Measurements from ENCODE around the gene CASK. TPM values are rescaled to one million over a fixed set of nuclear protein-coding genes. Genes with fewer than 3 reads are reported as not detected.

The CASK gene
- total RNA-seq, 1 donor from 2014 or later: 41.0 TPM

GRCh38 chrX:41761169-41761568 is 162.2 kb downstream of the CASK start:
- intact Hi-C loops (cut with DNase I): no loop called here
- H3K4me1 ChIP-seq: no peaks in the 10 kb centered on the region

GRCh38 chrX:41759817-41760216 is 163.5 kb downstream of the CASK start:
- intact Hi-C loops (cut with DNase I): loop anchor here (10.0 kb wide), 1 partner anchor 295 kb away; no protein-coding TSS in a partner anchor
- Histone ChIP-seq H3K9me3 (no peaks in the 10 kb centered on the region), H3K36me3 (no peaks in the 10 kb centered on the region), H3K27me3 (no peaks in the 10 kb centered on the region), H3K27ac (no peak overlapping the region), H3K4me1 (no peaks in the 10 kb centered on the region), H3K4me3 (no peak overlapping the region)
- no peak for DNase-seq (ENCODE audit: extremely low spot score in 2 of 2)
- TF ChIP-seq, protein P1, sequence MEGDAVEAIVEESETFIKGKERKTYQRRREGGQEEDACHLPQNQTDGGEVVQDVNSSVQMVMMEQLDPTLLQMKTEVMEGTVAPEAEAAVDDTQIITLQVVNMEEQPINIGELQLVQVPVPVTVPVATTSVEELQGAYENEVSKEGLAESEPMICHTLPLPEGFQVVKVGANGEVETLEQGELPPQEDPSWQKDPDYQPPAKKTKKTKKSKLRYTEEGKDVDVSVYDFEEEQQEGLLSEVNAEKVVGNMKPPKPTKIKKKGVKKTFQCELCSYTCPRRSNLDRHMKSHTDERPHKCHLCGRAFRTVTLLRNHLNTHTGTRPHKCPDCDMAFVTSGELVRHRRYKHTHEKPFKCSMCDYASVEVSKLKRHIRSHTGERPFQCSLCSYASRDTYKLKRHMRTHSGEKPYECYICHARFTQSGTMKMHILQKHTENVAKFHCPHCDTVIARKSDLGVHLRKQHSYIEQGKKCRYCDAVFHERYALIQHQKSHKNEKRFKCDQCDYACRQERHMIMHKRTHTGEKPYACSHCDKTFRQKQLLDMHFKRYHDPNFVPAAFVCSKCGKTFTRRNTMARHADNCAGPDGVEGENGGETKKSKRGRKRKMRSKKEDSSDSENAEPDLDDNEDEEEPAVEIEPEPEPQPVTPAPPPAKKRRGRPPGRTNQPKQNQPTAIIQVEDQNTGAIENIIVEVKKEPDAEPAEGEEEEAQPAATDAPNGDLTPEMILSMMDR (IDR thresholded peaks at IDR 0.05): peak in 1 of 3 experiments; percentile 13
- TF ChIP-seq POLR2A (IDR thresholded peaks at IDR 0.05): no peak

More at GRCh38 chrX:41761169-41761568, 162.2 kb downstream of the CASK start:
- H3K27me3 ChIP-seq: no peaks in the 10 kb centered on the region
- H3K4me3 ChIP-seq: no peak overlapping the region
- no peaks in the 10 kb centered on the region for H3K9me3 ChIP-seq
- H3K27ac ChIP-seq: no peak overlapping the region
- no peaks in the 10 kb centered on the region for H3K36me3 ChIP-seq
- TF ChIP-seq, protein P1 (IDR thresholded peaks at IDR 0.05): no peak
- no peak for DNase-seq (ENCODE audit: extremely low spot score in 2 of 2)

DNA sequence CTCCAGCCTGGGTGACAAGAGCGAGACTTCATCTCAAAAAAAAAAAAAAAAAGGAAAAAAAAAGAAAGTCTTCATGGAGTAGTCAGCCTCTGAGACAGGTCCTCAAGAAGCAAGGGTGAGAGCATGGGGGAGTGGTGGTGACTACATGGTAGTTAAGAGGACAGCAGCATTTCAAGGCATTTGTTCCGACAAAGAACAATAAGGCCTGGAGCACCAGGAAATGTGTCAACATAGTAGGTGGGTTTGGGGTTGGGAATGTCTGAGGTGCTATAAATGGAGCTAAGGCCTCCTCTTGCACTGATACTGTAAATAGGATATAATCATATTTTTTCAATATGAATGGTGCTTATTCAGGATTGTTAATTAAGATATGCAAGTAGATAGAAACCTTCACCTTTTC is 165.0 kb downstream of the CASK start:
- no peaks in the 10 kb centered on the region for H3K4me1 ChIP-seq

GRCh38 chrX:41750716-41751115 is 172.6 kb downstream of the CASK start:
- Histone ChIP-seq H3K9me3 (no peaks in the 10 kb centered on the region), H3K36me3 (no peaks in the 10 kb centered on the region), H3K4me3 (no peak overlapping the region), H3K4me1 (no peaks in the 10 kb centered on the region), H3K27ac (no peak overlapping the region), H3K27me3 (no peaks in the 10 kb centered on the region)
- TF ChIP-seq POLR2AphosphoS5 (IDR thresholded peaks at IDR 0.05; ENCODE audit: insufficient read depth in 1 of 2, low read depth in 1 of 2) (no peak), POLR2A (IDR thresholded peaks at IDR 0.05) (no peak)
- TF ChIP-seq, protein P1 (IDR thresholded peaks at IDR 0.05): no peak
- no peak for DNase-seq (ENCODE audit: extremely low spot score in 2 of 2)
- intact Hi-C loops (cut with DNase I): loop anchor here (10.0 kb wide), 1 partner anchor 286 kb away; no protein-coding TSS in a partner anchor

More for the DNA sequence above, 165.0 kb downstream of the CASK start:
- H3K27me3 ChIP-seq: no peaks in the 10 kb centered on the region
- TF ChIP-seq POLR2A (IDR thresholded peaks at IDR 0.05): no peak
- TF ChIP-seq, protein P1 (IDR thresholded peaks at IDR 0.05): no peak
- no peak for TF ChIP-seq POLR2AphosphoS5 (IDR thresholded peaks at IDR 0.05; ENCODE audit: insufficient read depth in 1 of 2, low read depth in 1 of 2)
- H3K27ac ChIP-seq: no peak overlapping the region
- H3K4me3 ChIP-seq: no peak overlapping the region
- no peaks in the 10 kb centered on the region for H3K36me3 ChIP-seq
- intact Hi-C loops (cut with DNase I): loop anchor here (10.0 kb wide), 1 partner anchor 294 kb away; no protein-coding TSS in a partner anchor
- no peaks in the 10 kb centered on the region for H3K9me3 ChIP-seq
- no peak for DNase-seq (ENCODE audit: extremely low spot score in 2 of 2)

GRCh38 chrX:41739871-41740270 is 183.5 kb downstream of the CASK start:
- peaks cover 0 to under 1% of the 10 kb centered on the region in 2 donors for H3K36me3 ChIP-seq
- H3K4me1 ChIP-seq: no peaks in the 10 kb centered on the region
- DNase-seq (ENCODE audit: extremely low spot score in 2 of 2): no peak
- intact Hi-C loops (cut with DNase I): no loop called here
- TF ChIP-seq POLR2A (IDR thresholded peaks at IDR 0.05) (no peak), POLR2AphosphoS5 (IDR thresholded peaks at IDR 0.05; ENCODE audit: insufficient read depth in 1 of 2, low read depth in 1 of 2) (no peak)
- H3K27me3 ChIP-seq: no peaks in the 10 kb centered on the region
- no peak overlapping the region for H3K27ac ChIP-seq
- H3K4me3 ChIP-seq: no peak overlapping the region
- no peaks in the 10 kb centered on the region for H3K9me3 ChIP-seq
